Fibroblast of lung (primary cell): ENCODE data around the gene SCN5A.

Source experiments
- EZH2 ChIP-seq: IDR thresholded peaks from 2 replicates; pipeline ENCODE4 v1.5.1; 2012; ENCODE audit warnings: low read length, control low read depth, mild to moderate bottlenecking; ENCODE audit errors: missing control alignments
- TF ChIP-seq, protein P1 (sequence below), 2 donors: IDR thresholded peaks in 1 of 2; conservative IDR thresholded peaks in 1 of 2; 1 replicate in 1 of 2; 2 replicates in 1 of 2; pipeline ENCODE4 v1.5.1; 2011 to 2012; ENCODE audit warnings: low read length in 2 of 2, control low read depth in 1 of 2, inconsistent platforms in 1 of 2, low read depth in 1 of 2, mild to moderate bottlenecking in 1 of 2

DNA sequence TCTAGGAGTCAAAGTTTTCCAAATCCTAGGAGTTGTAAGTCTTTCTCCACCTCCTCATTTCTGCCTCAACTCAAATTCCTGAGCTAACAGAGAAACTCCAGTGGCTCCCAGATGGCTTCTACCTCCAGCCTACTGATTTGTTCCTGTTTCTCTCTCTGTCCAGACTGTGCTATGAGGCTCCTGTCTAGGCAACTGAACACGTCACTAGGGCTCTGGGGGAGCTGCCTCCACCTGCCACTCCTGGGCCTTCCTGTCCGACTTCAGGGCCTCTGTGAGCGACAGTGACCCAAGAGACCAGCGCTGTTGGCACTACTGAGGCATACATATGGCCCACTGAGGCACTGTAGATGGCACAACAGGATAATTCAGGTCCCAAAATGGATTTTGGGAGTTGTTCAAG is 82.0 kb downstream of the SCN5A start:
- TF ChIP-seq, protein P1, sequence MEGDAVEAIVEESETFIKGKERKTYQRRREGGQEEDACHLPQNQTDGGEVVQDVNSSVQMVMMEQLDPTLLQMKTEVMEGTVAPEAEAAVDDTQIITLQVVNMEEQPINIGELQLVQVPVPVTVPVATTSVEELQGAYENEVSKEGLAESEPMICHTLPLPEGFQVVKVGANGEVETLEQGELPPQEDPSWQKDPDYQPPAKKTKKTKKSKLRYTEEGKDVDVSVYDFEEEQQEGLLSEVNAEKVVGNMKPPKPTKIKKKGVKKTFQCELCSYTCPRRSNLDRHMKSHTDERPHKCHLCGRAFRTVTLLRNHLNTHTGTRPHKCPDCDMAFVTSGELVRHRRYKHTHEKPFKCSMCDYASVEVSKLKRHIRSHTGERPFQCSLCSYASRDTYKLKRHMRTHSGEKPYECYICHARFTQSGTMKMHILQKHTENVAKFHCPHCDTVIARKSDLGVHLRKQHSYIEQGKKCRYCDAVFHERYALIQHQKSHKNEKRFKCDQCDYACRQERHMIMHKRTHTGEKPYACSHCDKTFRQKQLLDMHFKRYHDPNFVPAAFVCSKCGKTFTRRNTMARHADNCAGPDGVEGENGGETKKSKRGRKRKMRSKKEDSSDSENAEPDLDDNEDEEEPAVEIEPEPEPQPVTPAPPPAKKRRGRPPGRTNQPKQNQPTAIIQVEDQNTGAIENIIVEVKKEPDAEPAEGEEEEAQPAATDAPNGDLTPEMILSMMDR (conservative IDR thresholded peaks at IDR 0.05 in 1 of 2, IDR thresholded peaks at IDR 0.05 in 1 of 2; ENCODE audit: low read depth in 1 of 2, low read length in 2 of 2) = no peak
- no peak for TF ChIP-seq EZH2
